Ascending aorta (tissue), 2 donors: ENCODE data around the gene PIP5K1B. TPM values are rescaled to one million over a fixed set of nuclear protein-coding genes. Genes with fewer than 3 reads are reported as not detected.

Experiments used
- DNase-seq, 2 donors: peaks; one replicate each; pipeline ENCODE4 v3.0.0-alpha.2; 2019; ENCODE audit warnings: low spot score in 2 of 2
- H3K27ac ChIP-seq, 2 donors: fragments of 200-600 bp; sonication (generic); one replicate each; pipeline ENCODE4 v1.5.1; 2016 to 2017; ENCODE audit warnings: mild to moderate bottlenecking in 1 of 2
- H3K27me3 ChIP-seq: fragments of 200-600 bp; sonication (generic); one replicate; pipeline ENCODE4 v1.5.1; 2017
- H3K36me3 ChIP-seq, 2 donors: fragments of 200-600 bp; sonication (generic); one replicate each; pipeline ENCODE4 v1.5.1; 2016
- H3K4me1 ChIP-seq, 2 donors: fragments of 200-600 bp; sonication (generic); one replicate each; pipeline ENCODE4 v1.5.1; 2016 to 2017; ENCODE audit warnings: mild to moderate bottlenecking in 1 of 2
- H3K4me3 ChIP-seq, 2 donors: fragments of 200-600 bp; sonication (generic); one replicate each; pipeline ENCODE4 v1.5.1; 2016 to 2017; ENCODE audit warnings: mild to moderate bottlenecking in 1 of 2
- H3K9me3 ChIP-seq, 2 donors: fragments of 200-600 bp; sonication (generic); one replicate each; pipeline ENCODE4 v1.5.1; 2016
- CTCF ChIP-seq, 3 experiments: fragments of 200-600 bp in 2 of 3; fragments of 450-650 bp in 1 of 3; sonication (generic) in 2 of 3; IDR thresholded peaks; one replicate each; pipeline ENCODE4 v1.5.1; 2016 to 2019; ENCODE audit warnings: antibody characterized with exemption in 3 of 3, mild to moderate bottlenecking in 1 of 3, moderate library complexity in 1 of 3
- intact Hi-C: fragments of 100-400 bp; cut with DNase I; formaldehyde crosslinking; loops from one replicate; pipeline ENCODE4 v1.15.1; 2023
- total RNA-seq: library from RNA; depleted of rRNA; stranded (reverse); fragments of >200 nt; gene quantifications from one replicate; pipeline ENCODE4 v1.1.0, GENCODE V29; 2016

The PIP5K1B gene
- total RNA-seq, 1 donor from 2014 or later, result 0.85 TPM

GRCh38 chr9:68672625-68673024, 32.4 kb upstream of the PIP5K1B start:
- intact Hi-C loops, result no loop called here
- no peak for DNase-seq
- no peaks in the 10 kb centered on the region for H3K27me3 ChIP-seq
- no peak for TF ChIP-seq CTCF (IDR thresholded peaks at IDR 0.05)
- no peaks in the 10 kb centered on the region for H3K4me1 ChIP-seq
- H3K27ac ChIP-seq, result no peak overlapping the region
- H3K4me3 ChIP-seq, result no peak overlapping the region
- H3K9me3 ChIP-seq, result no peaks in the 10 kb centered on the region
- H3K36me3 ChIP-seq, result no peaks in the 10 kb centered on the region

- DNase-seq, result no peak
- intact Hi-C loops, result no loop called here
- Histone ChIP-seq H3K27me3 (no peaks in the 10 kb centered on the region), H3K27ac (no peak overlapping the region), H3K4me1 (no peaks in the 10 kb centered on the region), H3K36me3 (no peaks in the 10 kb centered on the region), H3K4me3 (no peak overlapping the region), H3K9me3 (no peaks in the 10 kb centered on the region)
- no peak for TF ChIP-seq CTCF (IDR thresholded peaks at IDR 0.05)
These were observed 26.6 kb upstream of the PIP5K1B start for GRCh38 chr9:68678430-68678829.

- Histone ChIP-seq H3K36me3 (no peaks in the 10 kb centered on the region), H3K4me1 (no peaks in the 10 kb centered on the region), H3K4me3 (no peak overlapping the region), H3K27ac (no peak overlapping the region), H3K27me3 (no peaks in the 10 kb centered on the region), H3K9me3 (no peaks in the 10 kb centered on the region)
- no peak for DNase-seq
- intact Hi-C loops, result no loop called here
- TF ChIP-seq CTCF (IDR thresholded peaks at IDR 0.05), result no peak
These were observed 21.6 kb upstream of the PIP5K1B start for GRCh38 chr9:68683433-68683832.

- intact Hi-C loops, result no loop called here
- Histone ChIP-seq H3K36me3 (no peaks in the 10 kb centered on the region), H3K27ac (no peak overlapping the region), H3K9me3 (no peaks in the 10 kb centered on the region), H3K4me1 (peaks cover 0 to 6% of the 10 kb centered on the region in 2 donors), H3K27me3 (no peaks in the 10 kb centered on the region), H3K4me3 (no peak overlapping the region)
- no peak for DNase-seq
- no peak for TF ChIP-seq CTCF (IDR thresholded peaks at IDR 0.05)
These were observed 19.8 kb upstream of the PIP5K1B start for GRCh38 chr9:68685213-68685612.

GRCh38 chr9:68685770-68686169, 19.3 kb upstream of the PIP5K1B start:
- peaks cover 0 to 6% of the 10 kb centered on the region in 2 donors for H3K4me1 ChIP-seq
- H3K36me3 ChIP-seq, result no peaks in the 10 kb centered on the region
- H3K9me3 ChIP-seq, result no peaks in the 10 kb centered on the region
- no peak overlapping the region for H3K27ac ChIP-seq
- no peaks in the 10 kb centered on the region for H3K27me3 ChIP-seq
- intact Hi-C loops, result no loop called here
- TF ChIP-seq CTCF (IDR thresholded peaks at IDR 0.05), result no peak
- DNase-seq, result no peak
- no peak overlapping the region for H3K4me3 ChIP-seq

GRCh38 chr9:68690088-68690487, 15.0 kb upstream of the PIP5K1B start:
- peak overlapping the region in 1 of 2 donors; percentile 35 for H3K27ac ChIP-seq
- H3K36me3 ChIP-seq, result no peaks in the 10 kb centered on the region
- no peaks in the 10 kb centered on the region for H3K27me3 ChIP-seq
- TF ChIP-seq CTCF (IDR thresholded peaks at IDR 0.05), result no peak
- H3K4me1 ChIP-seq, result peaks cover 0 to 6% of the 10 kb centered on the region in 2 donors
- DNase-seq, result peak; percentile 22 to 85
- no peaks in the 10 kb centered on the region for H3K9me3 ChIP-seq
- intact Hi-C loops, result loop anchor here (2.0 to 5.0 kb wide), 2 partner anchors 15 to 87 kb away; partner anchors contain the start of gene PIP5K1B
- H3K4me3 ChIP-seq, result no peak overlapping the region
